GM12878 (cell line): ENCODE results near the gene MORN4. TPM values are rescaled to one million over a fixed set of nuclear protein-coding genes. Genes with fewer than 3 reads are reported as not detected.

ENCODE experiments used
- ATAC-seq: fragments of 200-7000 bp; cut with Tn5 transposase; 3 replicates; pipeline ENCODE4 v1.9.1; 2020; ENCODE audit warnings: mild to moderate bottlenecking, moderate library complexity
- BruUV-seq: library from RNA; stranded (reverse); fragments of 400-500 nt; replicated peaks from 2 replicates; lab custom pipeline; 2021; lab: Mats Ljungman, UMichigan
- CTCF ChIA-PET: fragments of 300-600 bp; sonication (Branson Sonifier 250); formaldehyde crosslinking; extraction: SDS; loops from one replicate; lab custom pipeline; 2021; ENCODE audit warnings: inconsistent platforms; lab: Yijun Ruan, JAX
- POLR2A ChIA-PET: fragments of 350-600 bp; formaldehyde crosslinking; extraction: SDS; loops from one replicate; lab custom pipeline; 2021; ENCODE audit warnings: inconsistent platforms; lab: Charles Lee
- RAD21 ChIA-PET: fragments of 300-600 bp; sonication (Branson Sonifier 250); formaldehyde crosslinking; loops from one replicate; lab custom pipeline; 2023; ENCODE audit warnings: antibody characterized with exemption; ENCODE audit not compliant: unreplicated experiment; lab: Charles Lee
- SMC1A ChIA-PET: fragments of 300-600 bp; sonication (Branson Sonifier 250); formaldehyde crosslinking; loops from one replicate; lab custom pipeline; 2023; ENCODE audit not compliant: unreplicated experiment, uncharacterized antibody; lab: Charles Lee
- DNase-seq: peaks from one replicate; pipeline ENCODE4 v3.0.0-alpha.2; 2011; ENCODE audit warnings: low read depth, low spot score
- FAIRE-seq: peaks from 3 replicates; lab custom pipeline; 2011; peaks lifted over from hg19 to GRCh38; lab: Jason Lieb, UNC
- H2AFZ ChIP-seq: 2 replicates; pipeline ENCODE4 v1.6.0; 2011; ENCODE audit warnings: low read depth, low read length, control low read depth; ENCODE audit not compliant: control insufficient read depth
- H3K27ac ChIP-seq: 2 replicates; pipeline ENCODE4 v1.5.1; 2011; ENCODE audit warnings: control low read depth; ENCODE audit not compliant: control insufficient read depth, insufficient read depth
- H3K27me3 ChIP-seq, 2 experiments: replicated peaks in 1 of 2; 2 replicates each; pipeline versions ENCODE4 v1.6.0 to v1.6.1; 2011; ENCODE audit warnings: low read length in 1 of 2; ENCODE audit not compliant: control insufficient read depth in 2 of 2, insufficient read depth in 2 of 2
- H3K36me3 ChIP-seq, 2 experiments: 2 replicates each; pipeline ENCODE4 v1.5.1; 2011; ENCODE audit warnings: low read length in 1 of 2; ENCODE audit not compliant: control insufficient read depth in 2 of 2, insufficient read depth in 2 of 2
- H3K4me1 ChIP-seq: 2 replicates; pipeline ENCODE4 v1.6.1; 2011; ENCODE audit warnings: mild to moderate bottlenecking, low read length, moderate library complexity, mixed read lengths; ENCODE audit not compliant: control insufficient read depth, insufficient read depth
- H3K4me2 ChIP-seq: 2 replicates; pipeline ENCODE4 v1.6.0; 2011; ENCODE audit warnings: control low read depth; ENCODE audit not compliant: control insufficient read depth, insufficient read depth
- H3K4me3 ChIP-seq: fragments of 200-600 bp; sonication (generic); 2 replicates; pipeline ENCODE4 v1.5.1; 2016
- H3K79me2 ChIP-seq: 2 replicates; pipeline ENCODE4 v1.6.0; 2011; ENCODE audit warnings: low read length; ENCODE audit not compliant: control insufficient read depth, insufficient read depth
- H3K9ac ChIP-seq: 2 replicates; pipeline ENCODE4 v1.8.0; 2011; ENCODE audit warnings: low read length, control low read depth, mixed read lengths; ENCODE audit not compliant: control insufficient read depth, insufficient read depth
- H3K9me3 ChIP-seq: replicated peaks from 3 replicates; pipeline ENCODE4 v1.5.1; 2011; ENCODE audit warnings: mild to moderate bottlenecking, low read length; ENCODE audit not compliant: control insufficient read depth, insufficient read depth
- H4K20me1 ChIP-seq: 2 replicates; pipeline ENCODE4 v1.6.0; 2011; ENCODE audit not compliant: control insufficient read depth, insufficient read depth
- BHLHE40 ChIP-seq, 2 experiments: fragments of 450-650 bp in 1 of 2; IDR thresholded peaks; 2 replicates each; pipeline ENCODE4 v1.6.1; 2011 to 2017; ENCODE audit warnings: low read depth in 2 of 2, borderline replicate concordance in 1 of 2, improper control_type of control experiment in 1 of 2, low read length in 1 of 2, mild to moderate bottlenecking in 1 of 2
- CBX3 ChIP-seq: fragments of 200-600 bp; sonication (generic); IDR thresholded peaks from 2 replicates; pipeline ENCODE4 v1.6.1; 2016; ENCODE audit warnings: low read depth, borderline replicate concordance
- CEBPB ChIP-seq, 2 experiments: fragments of 150-350 bp in 1 of 2; IDR thresholded peaks; 2 replicates each; pipeline ENCODE4 v1.6.1; 2012 to 2014; ENCODE audit warnings: low read depth in 2 of 2, low read length in 2 of 2, borderline replicate concordance in 1 of 2, inconsistent platforms in 1 of 2
- EGR1 ChIP-seq, 2 experiments: IDR thresholded peaks; 1 replicate in 1 of 2; 2 replicates in 1 of 2; pipeline ENCODE4 v1.6.1; 2011 to 2012; ENCODE audit warnings: low read depth in 2 of 2, low read length in 2 of 2, borderline replicate concordance in 1 of 2, mild to moderate bottlenecking in 1 of 2, moderate library complexity in 1 of 2
- HCFC1 ChIP-seq: fragments of 150-350 bp; IDR thresholded peaks from 2 replicates; pipeline ENCODE4 v1.6.1; 2014; ENCODE audit warnings: low read length
- KAT2A ChIP-seq: conservative IDR thresholded peaks from 2 replicates; pipeline ENCODE4 v1.6.1; 2011; ENCODE audit warnings: low read depth, low read length; ENCODE audit not compliant: control insufficient read depth
- RELA ChIP-seq: fragments of 450-650 bp; IDR thresholded peaks from 2 replicates; pipeline ENCODE4 v1.8.0; 2014; ENCODE audit warnings: borderline replicate concordance; ENCODE audit not compliant: partially characterized antibody
- WRNIP1 ChIP-seq: IDR thresholded peaks from 2 replicates; pipeline ENCODE4 v1.6.1; 2011; ENCODE audit warnings: low read depth, low read length, improper control_type of control experiment, borderline replicate concordance
- ZBTB40 ChIP-seq: fragments of 450-650 bp; IDR thresholded peaks from 2 replicates; pipeline ENCODE4 v1.6.1; 2016; ENCODE audit warnings: mild to moderate bottlenecking, moderate library complexity, borderline replicate concordance
- ZNF24 ChIP-seq: fragments of 450-650 bp; IDR thresholded peaks from 2 replicates; pipeline ENCODE4 v1.6.1; 2017; ENCODE audit warnings: antibody characterized with exemption, mild to moderate bottlenecking
- ZZZ3 ChIP-seq: IDR thresholded peaks from 2 replicates; pipeline ENCODE4 v1.6.1; 2011; ENCODE audit warnings: low read depth; ENCODE audit not compliant: control insufficient read depth, insufficient read length
- WGBS: methylation state at CpG from one replicate; pipeline ENCODE4 v1.1.6; 2016; ENCODE audit warnings: low lambda C conversion rate; ENCODE audit not compliant: insufficient replicate concordance, insufficient coverage; ENCODE audit errors: missing lambda C conversion rate; 5-methylcytosine and 5-hydroxymethylcytosine counted together
- in situ Hi-C: fragments of 300-500 bp; cut with MboI; formaldehyde crosslinking; loops from 9 replicates; pipeline ENCODE4 v1.14.3; 2018; ENCODE audit warnings: mixed read lengths
- intact Hi-C: fragments of 100-400 bp; cut with micrococcal nuclease; formaldehyde crosslinking; loops from one replicate; pipeline ENCODE4 v1.14.2; 2022; ENCODE audit not compliant: unreplicated experiment
- polyA plus RNA-seq, 11 experiments: library from polyadenylated mRNA; depleted of rRNA in 4 of 11; unstranded in 6 of 11; stranded (reverse) in 5 of 11; fragments of >200 nt; fragmentation: Nextera tagmentation in 4 of 11; fragmentation: Illumina TruSeq in 1 of 11; extraction: Ambion mirVana in 4 of 11; extraction: Trizol in 1 of 11; gene quantifications; 1 replicate in 1 of 11; 2 replicates in 10 of 11; pipeline versions ENCODE4 v1.2.1 to v1.2.3, GENCODE V29; 2011 to 2016; ENCODE audit warnings: inconsistent platforms in 2 of 11, missing spikeins in 2 of 11, low read depth in 1 of 11
- total RNA-seq, 4 experiments: library from RNA; depleted of rRNA in 3 of 4; stranded (reverse); fragments of >200 nt in 3 of 4; fragmentation: Illumina TruSeq in 1 of 4; extraction: Trizol in 1 of 4; gene quantifications; 2 replicates each; pipeline versions ENCODE4 v1.2.1 to v1.2.3, GENCODE V29; 2013 to 2021

The MORN4 gene
- total and polyA plus RNA-seq, 10 of the 15 experiments (the other 5 are each of a cell fraction or from before 2014, with no cell fraction given): 1.3 to 5.5 (median 2.6) TPM

DNA sequence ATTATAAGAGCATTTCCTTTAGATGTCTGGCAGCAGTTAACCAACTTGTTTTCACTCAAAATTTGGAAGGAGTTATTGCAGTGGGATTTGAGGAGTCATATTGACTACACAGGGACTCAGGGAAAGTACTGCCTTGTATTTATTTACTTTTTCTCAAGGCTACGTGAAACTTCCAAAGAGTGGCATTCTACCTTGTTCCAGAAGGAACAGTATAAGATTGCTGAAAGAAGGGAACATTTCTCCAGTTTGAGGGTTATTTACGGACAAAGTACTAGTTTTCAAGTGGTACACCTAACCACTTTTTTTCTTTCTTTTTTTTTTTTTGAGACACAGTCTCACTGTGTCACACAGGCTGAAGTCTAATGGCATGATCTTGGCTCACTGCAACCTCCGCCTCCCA, 5.1 kb downstream of the MORN4 start:
- H3K9ac ChIP-seq: no peak overlapping the region
- ChIA-PET POLR2A (no interaction called here), RAD21 (no interaction called here), CTCF (no interaction called here), SMC1A (no interaction called here)
- in situ Hi-C loops: no loop called here
- no peaks in the 10 kb centered on the region for H3K79me2 ChIP-seq
- no peaks in the 10 kb centered on the region for H4K20me1 ChIP-seq
- no peak overlapping the region for H2AFZ ChIP-seq
- no peaks in the 10 kb centered on the region for H3K9me3 ChIP-seq
- TF ChIP-seq ZZZ3 (no peak), HCFC1 (no peak), ZNF24 (no peak), CEBPB (IDR thresholded peaks at IDR 0.05; ENCODE audit: borderline replicate concordance in 1 of 2, low read depth in 2 of 2, low read length in 2 of 2) (no peak), CBX3 (no peak), KAT2A (no peak), RELA (no peak), ZBTB40 (no peak), WRNIP1 (no peak), BHLHE40 (IDR thresholded peaks at IDR 0.05; ENCODE audit: borderline replicate concordance in 1 of 2, low read depth in 2 of 2, low read length in 1 of 2) (no peak), EGR1 (IDR thresholded peaks at IDR 0.05; ENCODE audit: borderline replicate concordance in 1 of 2, low read depth in 2 of 2, low read length in 2 of 2) (no peak)
- no peak overlapping the region for H3K27ac ChIP-seq
- ATAC-seq (no peak), FAIRE-seq (no peak), DNase-seq (no peak)
- no TSS peak for BruUV-seq
- H3K4me2 ChIP-seq: no peak overlapping the region
- H3K27me3 ChIP-seq: no peaks in the 10 kb centered on the region
- no peaks in the 10 kb centered on the region for H3K36me3 ChIP-seq
- no peaks in the 10 kb centered on the region for H3K4me1 ChIP-seq
- H3K4me3 ChIP-seq: no peak overlapping the region
- WGBS: 91% methylated on average over 3 of the region's 3 CpGs
- intact Hi-C loops: no loop called here
